OCI-LY7 (cell line): ENCODE results near the gene EVI2A.

ENCODE experiments used
- CTCF ChIP-seq: fragments of 200-600 bp; sonication (generic); conservative IDR thresholded peaks from 2 replicates; pipeline ENCODE4 v1.5.1; 2014; ENCODE audit warnings: mild to moderate bottlenecking, antibody characterized with exemption, low read length, moderate library complexity, mixed read lengths
- EZH2phosphoT487 ChIP-seq: fragments of 200-600 bp; sonication (generic); IDR thresholded peaks from 2 replicates; pipeline ENCODE4 v1.6.1; 2018; ENCODE audit warnings: low read depth, borderline replicate concordance, mild to moderate bottlenecking, mixed run types, antibody characterized with exemption, low read length, moderate library complexity, mixed read lengths

GRCh38 chr17:31293581-31293980, 27.8 kb downstream of the EVI2A start:
- TF ChIP-seq CTCF (no peak), EZH2phosphoT487 (no peak)
